Lower leg skin (tissue), 3 donors: ENCODE measurements around the gene NANS.

Source experiments
- CTCF ChIP-seq, 3 donors: fragments of 450-650 bp; IDR thresholded peaks; one replicate each; pipeline ENCODE4 v1.5.1; 2016; ENCODE audit warnings: antibody characterized with exemption in 3 of 3, mild to moderate bottlenecking in 3 of 3, moderate library complexity in 2 of 3
- POLR2A ChIP-seq, 2 donors: fragments of 450-650 bp; IDR thresholded peaks; one replicate each; pipeline ENCODE4 v1.6.1; 2016 to 2017; ENCODE audit warnings: antibody characterized with exemption in 2 of 2, mild to moderate bottlenecking in 1 of 2, moderate library complexity in 1 of 2

- TF ChIP-seq CTCF (IDR thresholded peaks at IDR 0.05) (no peak), POLR2A (IDR thresholded peaks at IDR 0.05) (no peak)
Measured at GRCh38 chr9:98096091-98096490, 39.6 kb downstream of the NANS start.
